CD14-positive monocyte (primary cell): ENCODE results near the gene GALNT6. TPM values are rescaled to one million over a fixed set of nuclear protein-coding genes. Genes with fewer than 3 reads are reported as not detected.

Experiments used
- DNase-seq, 3 donors: peaks; one replicate each; pipeline ENCODE4 v3.0.0-alpha.2; 2011 to 2022
- H2AFZ ChIP-seq: 2 replicates; pipeline ENCODE4 v1.6.0; 2012; ENCODE audit warnings: mild to moderate bottlenecking, low read depth, low read length, inconsistent platforms; ENCODE audit not compliant: insufficient read depth, poor library complexity, severe bottlenecking
- H3K27ac ChIP-seq, 2 donors: 1 replicate in 1 of 2; 2 replicates in 1 of 2; pipeline ENCODE4 v1.5.1; 2012 to 2013; ENCODE audit warnings: low read length in 2 of 2, control low read depth in 1 of 2, inconsistent platforms in 1 of 2, low read depth in 1 of 2, mild to moderate bottlenecking in 1 of 2
- H3K27me3 ChIP-seq, 2 donors: one replicate each; pipeline versions ENCODE4 v1.6.0 to v1.6.1; 2011 to 2013; ENCODE audit warnings: low read length in 2 of 2; ENCODE audit not compliant: control insufficient read depth in 2 of 2, insufficient read depth in 2 of 2
- H3K36me3 ChIP-seq, 2 donors: replicated peaks in 1 of 2; 1 replicate in 1 of 2; 2 replicates in 1 of 2; pipeline versions ENCODE4 v1.5.1 to v1.6.1; 2012 to 2013; ENCODE audit warnings: low read length in 2 of 2, control low read depth in 1 of 2, inconsistent platforms in 1 of 2, mild to moderate bottlenecking in 1 of 2; ENCODE audit not compliant: insufficient read depth in 2 of 2, control insufficient read depth in 1 of 2
- H3K4me1 ChIP-seq, 2 donors: 1 replicate in 1 of 2; 2 replicates in 1 of 2; pipeline versions ENCODE4 v1.5.1 to v1.6.1; 2012 to 2013; ENCODE audit warnings: low read length in 2 of 2, control low read depth in 1 of 2, inconsistent platforms in 1 of 2, mild to moderate bottlenecking in 1 of 2, moderate library complexity in 1 of 2; ENCODE audit not compliant: insufficient read depth in 2 of 2, control insufficient read depth in 1 of 2
- H3K4me2 ChIP-seq: replicated peaks from 2 replicates; pipeline ENCODE3; 2012; ENCODE audit warnings: low read length, moderate library complexity, mild to moderate bottlenecking; ENCODE audit not compliant: poor library complexity, severe bottlenecking; ENCODE audit errors: extremely low read depth
- H3K4me3 ChIP-seq, 3 experiments: fragments of 200-600 bp in 1 of 3; sonication (generic) in 1 of 3; replicated peaks in 1 of 3; 1 replicate in 2 of 3; 2 replicates in 1 of 3; pipeline ENCODE4 v1.5.1; 2011 to 2013; ENCODE audit warnings: low read length in 3 of 3, mild to moderate bottlenecking in 3 of 3, control low read depth in 2 of 3, low read depth in 2 of 3, inconsistent platforms in 1 of 3, moderate library complexity in 1 of 3
- H3K79me2 ChIP-seq: 2 replicates; pipeline ENCODE4 v1.6.0; 2012; ENCODE audit warnings: mild to moderate bottlenecking, control low read depth, inconsistent platforms, low read length, moderate library complexity; ENCODE audit not compliant: insufficient read depth
- H3K9ac ChIP-seq: 2 replicates; pipeline ENCODE4 v1.6.0; 2017; ENCODE audit warnings: low read length, mild to moderate bottlenecking; ENCODE audit not compliant: insufficient read depth, poor library complexity, severe bottlenecking
- H3K9me3 ChIP-seq, 2 donors: replicated peaks in 1 of 2; 1 replicate in 1 of 2; 2 replicates in 1 of 2; pipeline versions ENCODE4 v1.5.1 to v1.6.1; 2012 to 2013; ENCODE audit warnings: low read length in 2 of 2, control low read depth in 1 of 2; ENCODE audit not compliant: control insufficient read depth in 1 of 2, insufficient read depth in 1 of 2
- H4K20me1 ChIP-seq: 2 replicates; pipeline ENCODE4 v1.6.0; 2012; ENCODE audit warnings: mild to moderate bottlenecking, low read length, control low read depth, moderate library complexity; ENCODE audit not compliant: insufficient read depth
- H3K27ac Mint-ChIP-seq, 7 donors: one replicate each; pipeline ENCODE4 v1.8.0; 2020; ENCODE audit warnings: mild to moderate bottlenecking in 7 of 7, mixed read lengths in 7 of 7, moderate library complexity in 6 of 7, inconsistent platforms in 2 of 7
- H3K27me3 Mint-ChIP-seq, 3 donors: one replicate each; pipeline ENCODE4 v1.8.0; 2021 to 2022; ENCODE audit warnings: low read depth in 3 of 3, mild to moderate bottlenecking in 3 of 3, mixed read lengths in 3 of 3, moderate library complexity in 3 of 3, inconsistent platforms in 1 of 3
- H3K36me3 Mint-ChIP-seq, 2 donors: one replicate each; pipeline ENCODE4 v1.8.0; 2020; ENCODE audit warnings: mixed read lengths in 2 of 2, inconsistent platforms in 1 of 2, mild to moderate bottlenecking in 1 of 2
- H3K4me1 Mint-ChIP-seq: one replicate; pipeline ENCODE4 v1.8.0; 2020; ENCODE audit warnings: mild to moderate bottlenecking, mixed read lengths
- H3K4me3 Mint-ChIP-seq, 2 donors: one replicate each; pipeline ENCODE4 v1.8.0; 2020; ENCODE audit warnings: mild to moderate bottlenecking in 2 of 2, mixed read lengths in 2 of 2, moderate library complexity in 1 of 2
- H3K9me3 Mint-ChIP-seq, 7 donors: one replicate each; pipeline ENCODE4 v1.8.0; 2020 to 2022; ENCODE audit warnings: mixed read lengths in 7 of 7, mild to moderate bottlenecking in 6 of 7, moderate library complexity in 6 of 7, inconsistent platforms in 2 of 7
- CTCF ChIP-seq: fragments of 200-600 bp; IDR thresholded peaks from one replicate; pipeline ENCODE4 v1.8.0; 2022; ENCODE audit warnings: antibody characterized with exemption, mild to moderate bottlenecking
- WGBS: methylation state at CpG from one replicate; pipeline ENCODE4 v1.1.5; 2013; ENCODE audit warnings: missing lambda C conversion rate; ENCODE audit not compliant: insufficient coverage; 5-methylcytosine and 5-hydroxymethylcytosine counted together
- intact Hi-C, 2 donors: fragments of 100-400 bp; cut with micrococcal nuclease; formaldehyde crosslinking; loops; one replicate each; pipeline versions ENCODE4 v1.15.0 to v1.15.1; 2023
- polyA plus RNA-seq, 3 donors: library from polyadenylated mRNA; depleted of rRNA in 1 of 3; unstranded in 2 of 3; stranded (reverse) in 1 of 3; fragments of 300-500 nt in 2 of 3; fragments of >200 nt in 1 of 3; fragmentation: Illumina TruSeq in 2 of 3; gene quantifications; 1 replicate in 2 of 3; 2 replicates in 1 of 3; pipeline ENCODE4 v1.2.3, GENCODE V29; 2012 to 2021

Gene GALNT6
- polyA plus RNA-seq, 3 donors: 3.2 to 12.9 (median 10.4) TPM

GRCh38 chr12:51311389-51311788 is 79.8 kb downstream of the GALNT6 start:
- peaks cover 38% of the 10 kb centered on the region for H3K4me1 Mint-ChIP-seq
- no peak overlapping the region for H3K4me3 Mint-ChIP-seq
- WGBS: no CpG with 5 or more reads among the region's 1 CpG
- peaks cover 0 to under 1% (median 0%) of the 10 kb centered on the region in 7 donors for H3K9me3 Mint-ChIP-seq
- Histone ChIP-seq H4K20me1 (peaks cover 100% of the 10 kb centered on the region), H3K4me3 (no peak overlapping the region), H3K9me3 (no peaks in the 10 kb centered on the region), H3K79me2 (peaks cover 97% of the 10 kb centered on the region), H3K4me1 (peaks cover 0 to 2% of the 10 kb centered on the region in 2 donors), H3K27me3 (no peaks in the 10 kb centered on the region), H2AFZ (no peak overlapping the region), H3K27ac (no peak overlapping the region), H3K4me2 (no peak overlapping the region), H3K9ac (no peak overlapping the region), H3K36me3 (peaks cover 75 to 95% of the 10 kb centered on the region in 2 donors)
- intact Hi-C loops: no loop called here
- H3K27ac Mint-ChIP-seq: peak overlapping the region in 3 of 7 donors; percentile 32 to 70 (median 40)
- TF ChIP-seq CTCF: no peak
- DNase-seq: no peak
- H3K27me3 Mint-ChIP-seq: no peaks in the 10 kb centered on the region
- H3K36me3 Mint-ChIP-seq: peaks cover 65 to 88% of the 10 kb centered on the region in 2 donors

GRCh38 chr12:51307655-51308593 is 83.3 kb downstream of the GALNT6 start:
- intact Hi-C loops: no loop called here
- H3K4me1 ChIP-seq: no peaks in the 10 kb centered on the region
- no peak for TF ChIP-seq CTCF
- Mint-ChIP-seq H3K27me3 (no peaks in the 10 kb centered on the region), H3K4me3 (no peak overlapping the region), H3K36me3 (peaks cover 73 to 92% of the 10 kb centered on the region in 2 donors), H3K27ac (peak overlapping the region in 6 of 7 donors; percentile 10 to 87 (median 66)), H3K4me1 (peaks cover 35% of the 10 kb centered on the region), H3K9me3 (peaks cover 0 to 3% (median 0%) of the 10 kb centered on the region in 7 donors)
- peaks cover 80 to 93% of the 10 kb centered on the region in 2 donors for H3K36me3 ChIP-seq
- peaks cover 93% of the 10 kb centered on the region for H3K79me2 ChIP-seq
- peak overlapping the region in 1 of 2 donors; percentile 68 for H3K27ac ChIP-seq
- no peak for DNase-seq
- no peaks in the 10 kb centered on the region for H3K27me3 ChIP-seq
- H3K9ac ChIP-seq: no peak overlapping the region
- H3K9me3 ChIP-seq: no peaks in the 10 kb centered on the region
- no peak overlapping the region for H3K4me2 ChIP-seq
- H3K4me3 ChIP-seq: no peak overlapping the region
- 61% methylated on average over 4 of the region's 6 CpGs for WGBS
- H4K20me1 ChIP-seq: peaks cover 100% of the 10 kb centered on the region
- H2AFZ ChIP-seq: no peak overlapping the region
